Neutrophil (primary cell): ENCODE data around the gene GID8.

Source experiments
- H3K27ac ChIP-seq: fragments of 200-600 bp; sonication (generic); 2 replicates; pipeline ENCODE4 v1.5.1; 2016; ENCODE audit warnings: mild to moderate bottlenecking, moderate library complexity
- H3K27me3 ChIP-seq: fragments of 200-600 bp; sonication (generic); 2 replicates; pipeline ENCODE4 v1.6.0; 2016; ENCODE audit warnings: mild to moderate bottlenecking
- H3K36me3 ChIP-seq: fragments of 200-600 bp; sonication (generic); 2 replicates; pipeline ENCODE4 v1.5.1; 2017
- H3K4me1 ChIP-seq, 2 experiments: fragments of 200-600 bp in 1 of 2; sonication (generic) in 1 of 2; 1 replicate in 1 of 2; 2 replicates in 1 of 2; pipeline versions ENCODE4 v1.5.1 to v1.6.1; 2013 to 2016; ENCODE audit warnings: low read depth in 1 of 2, low read length in 1 of 2, mild to moderate bottlenecking in 1 of 2, moderate library complexity in 1 of 2; ENCODE audit not compliant: control insufficient read depth in 1 of 2, insufficient read depth in 1 of 2
- H3K4me3 ChIP-seq, 2 experiments: fragments of 200-600 bp in 1 of 2; sonication (generic) in 1 of 2; 1 replicate in 1 of 2; 2 replicates in 1 of 2; pipeline ENCODE4 v1.5.1; 2013 to 2016; ENCODE audit warnings: low read depth in 1 of 2, low read length in 1 of 2, mild to moderate bottlenecking in 1 of 2, moderate library complexity in 1 of 2
- H3K9me3 ChIP-seq: fragments of 200-600 bp; sonication (generic); 2 replicates; pipeline ENCODE4 v1.5.1; 2016
- CTCF ChIP-seq: fragments of 200-600 bp; sonication (generic); IDR thresholded peaks from 2 replicates; pipeline ENCODE4 v1.5.1; 2016; ENCODE audit warnings: antibody characterized with exemption

Gene GID8

GRCh38 chr20:62993856-62994494 lies 56.0 kb downstream of the GID8 start:
- peaks cover 85% of the 10 kb centered on the region for H3K27me3 ChIP-seq

GRCh38 chr20:62994869-62995281 lies 56.9 kb downstream of the GID8 start:
- Histone ChIP-seq H3K4me3 (no peak overlapping the region), H3K27me3 (peaks cover 88% of the 10 kb centered on the region), H3K9me3 (no peaks in the 10 kb centered on the region), H3K4me1 (no peaks in the 10 kb centered on the region), H3K36me3 (no peaks in the 10 kb centered on the region), H3K27ac (no peak overlapping the region)
- TF ChIP-seq CTCF, result no peak

More at GRCh38 chr20:62993856-62994494, 56.0 kb downstream of the GID8 start:
- H3K4me3 ChIP-seq, result no peak overlapping the region
- H3K36me3 ChIP-seq, result no peaks in the 10 kb centered on the region
- no peaks in the 10 kb centered on the region for H3K9me3 ChIP-seq
- no peak overlapping the region for H3K27ac ChIP-seq
- no peak for TF ChIP-seq CTCF
- no peaks in the 10 kb centered on the region for H3K4me1 ChIP-seq

GRCh38 chr20:62995481-62995880 lies 57.5 kb downstream of the GID8 start:
- TF ChIP-seq CTCF, result no peak
- Histone ChIP-seq H3K27ac (no peak overlapping the region), H3K36me3 (no peaks in the 10 kb centered on the region), H3K9me3 (no peaks in the 10 kb centered on the region), H3K4me3 (no peak overlapping the region), H3K4me1 (no peaks in the 10 kb centered on the region), H3K27me3 (peaks cover 88% of the 10 kb centered on the region)

- no peaks in the 10 kb centered on the region for H3K4me1 ChIP-seq
- TF ChIP-seq CTCF, result no peak
- no peak overlapping the region for H3K4me3 ChIP-seq
- no peaks in the 10 kb centered on the region for H3K36me3 ChIP-seq
- no peak overlapping the region for H3K27ac ChIP-seq
- H3K27me3 ChIP-seq, result peaks cover 88% of the 10 kb centered on the region
- no peaks in the 10 kb centered on the region for H3K9me3 ChIP-seq
Observed at GRCh38 chr20:62995898-62996595, 58.1 kb downstream of the GID8 start.

GRCh38 chr20:62996596-62996982 lies 58.6 kb downstream of the GID8 start:
- TF ChIP-seq CTCF, result no peak
- H3K27me3 ChIP-seq, result peaks cover 88% of the 10 kb centered on the region
- H3K9me3 ChIP-seq, result no peaks in the 10 kb centered on the region
- no peak overlapping the region for H3K27ac ChIP-seq
- H3K4me1 ChIP-seq, result no peaks in the 10 kb centered on the region
- H3K4me3 ChIP-seq, result no peak overlapping the region
- H3K36me3 ChIP-seq, result no peaks in the 10 kb centered on the region
